SK-N-SH treated with all-trans-retinoic acid at 6 μM for 48 hours (cell line): ENCODE data around the gene ATAD3C.

ENCODE experiments used
- ATAC-seq: fragments of 200-7000 bp; cut with Tn5 transposase; 3 replicates; pipeline ENCODE4 v1.9.1; 2020; ENCODE audit warnings: mild to moderate bottlenecking, moderate library complexity
- ARNTL ChIP-seq: fragments of 450-650 bp; formaldehyde crosslinking; IDR thresholded peaks from 2 replicates; pipeline ENCODE4 v1.5.0; 2020; ENCODE audit warnings: low read depth, mild to moderate bottlenecking, moderate library complexity, borderline replicate concordance
- BACH2 ChIP-seq: fragments of 250-450 bp; sonication (Bioruptor Pico); IDR thresholded peaks from 2 replicates; pipeline ENCODE4 v1.9.0; 2021; ENCODE audit warnings: mild to moderate bottlenecking, borderline replicate concordance
- CSDC2 ChIP-seq: fragments of 250-450 bp; sonication (Bioruptor Pico); IDR thresholded peaks from 2 replicates; pipeline ENCODE4 v1.5.0; 2020; ENCODE audit warnings: mild to moderate bottlenecking, moderate library complexity
- GLIS3 ChIP-seq: fragments of 250-450 bp; sonication (Bioruptor Pico); IDR thresholded peaks from 2 replicates; pipeline ENCODE4 v1.5.0; 2020; ENCODE audit warnings: mild to moderate bottlenecking, moderate library complexity
- ISL1 ChIP-seq: fragments of 250-450 bp; sonication (Bioruptor Pico); IDR thresholded peaks from 2 replicates; pipeline ENCODE4 v2.1.2; 2022; ENCODE audit warnings: mild to moderate bottlenecking, moderate library complexity
- OSR1 ChIP-seq: fragments of 250-450 bp; sonication (Bioruptor Pico); IDR thresholded peaks from 2 replicates; pipeline ENCODE4 v1.8.0; 2022; ENCODE audit warnings: moderate library complexity, mild to moderate bottlenecking, inconsistent platforms
- PPARA ChIP-seq: fragments of 250-450 bp; sonication (Bioruptor Pico); IDR thresholded peaks from 2 replicates; pipeline ENCODE4 v1.5.0; 2020; ENCODE audit warnings: mild to moderate bottlenecking, borderline replicate concordance
- RARB ChIP-seq: fragments of 250-450 bp; sonication (Bioruptor Pico); IDR thresholded peaks from 2 replicates; pipeline ENCODE4 v1.8.0; 2021; ENCODE audit warnings: mild to moderate bottlenecking, moderate library complexity
- SNAI2 ChIP-seq: fragments of 250-450 bp; sonication (Bioruptor Pico); IDR thresholded peaks from 2 replicates; pipeline ENCODE4 v1.5.0; 2020; ENCODE audit warnings: mild to moderate bottlenecking, moderate library complexity
- TCF4 ChIP-seq: fragments of 250-450 bp; sonication (Bioruptor Pico); IDR thresholded peaks from 2 replicates; pipeline ENCODE4 v1.8.0; 2021; ENCODE audit warnings: mild to moderate bottlenecking, moderate library complexity, borderline replicate concordance
- TOX ChIP-seq: fragments of 250-450 bp; sonication (Bioruptor Pico); IDR thresholded peaks from 2 replicates; pipeline ENCODE4 v1.8.0; 2021; ENCODE audit warnings: mild to moderate bottlenecking, moderate library complexity, borderline replicate concordance
- TSHZ2 ChIP-seq: fragments of 250-450 bp; sonication (Bioruptor Pico); IDR thresholded peaks from 2 replicates; pipeline ENCODE4 v1.5.0; 2020; ENCODE audit warnings: mild to moderate bottlenecking, moderate library complexity
- ZC3H10 ChIP-seq: fragments of 250-450 bp; sonication (Bioruptor Pico); IDR thresholded peaks from 2 replicates; pipeline ENCODE4 v1.5.1; 2021; ENCODE audit warnings: mild to moderate bottlenecking, moderate library complexity
- ZFP30 ChIP-seq: fragments of 450-650 bp; formaldehyde crosslinking; IDR thresholded peaks from 2 replicates; pipeline ENCODE4 v1.5.0; 2022; ENCODE audit warnings: mild to moderate bottlenecking, moderate library complexity
- ZNF70 ChIP-seq: fragments of 450-650 bp; formaldehyde crosslinking; IDR thresholded peaks from 2 replicates; pipeline ENCODE4 v1.5.0; 2020; ENCODE audit warnings: mild to moderate bottlenecking, moderate library complexity
- ZNF8 ChIP-seq: fragments of 450-650 bp; formaldehyde crosslinking; IDR thresholded peaks from 2 replicates; pipeline ENCODE4 v1.5.0; 2020; ENCODE audit warnings: mild to moderate bottlenecking, moderate library complexity
- TF ChIP-seq, protein P1 (sequence below): fragments of 250-450 bp; sonication (Bioruptor Pico); IDR thresholded peaks from 2 replicates; pipeline ENCODE4 v1.8.0; 2020; ENCODE audit warnings: mild to moderate bottlenecking, moderate library complexity, borderline replicate concordance
- TF ChIP-seq, protein P2 (sequence below): fragments of 250-450 bp; sonication (Bioruptor Pico); IDR thresholded peaks from 2 replicates; pipeline ENCODE4 v1.5.1; 2021; ENCODE audit warnings: mild to moderate bottlenecking, moderate library complexity
- TF ChIP-seq, protein P3 (sequence below): fragments of 250-450 bp; sonication (Bioruptor Pico); IDR thresholded peaks from 2 replicates; pipeline ENCODE4 v1.5.1; 2020; ENCODE audit warnings: low read depth, mild to moderate bottlenecking, moderate library complexity

ATAD3C gene

DNA sequence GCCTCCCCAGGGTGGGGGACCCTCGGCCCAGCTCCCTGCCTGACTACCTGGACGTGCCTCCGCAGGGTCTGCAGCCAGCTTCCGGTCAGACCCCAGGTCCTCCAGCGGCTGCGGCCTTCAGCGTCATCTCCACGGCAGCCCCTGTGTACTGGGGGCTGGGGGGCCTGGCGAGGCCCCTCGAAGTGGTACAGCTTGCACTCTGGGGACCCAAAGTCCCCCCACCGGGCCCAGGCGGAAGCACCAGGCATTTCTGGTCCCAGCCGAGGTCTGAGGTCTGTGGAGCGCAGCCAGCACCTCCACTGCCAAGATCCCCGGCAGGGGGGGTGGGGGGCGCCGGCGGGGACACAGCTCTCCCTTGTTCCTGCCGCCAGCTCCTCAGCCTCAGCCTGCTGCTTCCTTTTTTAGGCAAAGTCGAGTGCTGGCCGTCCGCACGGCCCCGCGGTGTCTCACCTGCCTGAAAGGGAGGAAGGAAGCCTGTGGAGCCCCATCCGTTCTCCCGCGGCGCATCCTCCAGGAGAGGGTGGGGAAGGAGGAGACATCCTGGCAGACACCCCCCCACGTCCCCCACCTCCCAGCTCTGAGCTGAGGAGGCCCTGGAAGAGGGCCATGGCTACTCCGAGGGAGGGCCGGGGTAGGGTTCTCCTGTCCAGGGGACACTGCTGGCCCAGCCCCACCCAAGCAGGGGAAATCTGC lies 15.2 kb upstream of the ATAD3C start (continued):
- TF ChIP-seq, protein P1, sequence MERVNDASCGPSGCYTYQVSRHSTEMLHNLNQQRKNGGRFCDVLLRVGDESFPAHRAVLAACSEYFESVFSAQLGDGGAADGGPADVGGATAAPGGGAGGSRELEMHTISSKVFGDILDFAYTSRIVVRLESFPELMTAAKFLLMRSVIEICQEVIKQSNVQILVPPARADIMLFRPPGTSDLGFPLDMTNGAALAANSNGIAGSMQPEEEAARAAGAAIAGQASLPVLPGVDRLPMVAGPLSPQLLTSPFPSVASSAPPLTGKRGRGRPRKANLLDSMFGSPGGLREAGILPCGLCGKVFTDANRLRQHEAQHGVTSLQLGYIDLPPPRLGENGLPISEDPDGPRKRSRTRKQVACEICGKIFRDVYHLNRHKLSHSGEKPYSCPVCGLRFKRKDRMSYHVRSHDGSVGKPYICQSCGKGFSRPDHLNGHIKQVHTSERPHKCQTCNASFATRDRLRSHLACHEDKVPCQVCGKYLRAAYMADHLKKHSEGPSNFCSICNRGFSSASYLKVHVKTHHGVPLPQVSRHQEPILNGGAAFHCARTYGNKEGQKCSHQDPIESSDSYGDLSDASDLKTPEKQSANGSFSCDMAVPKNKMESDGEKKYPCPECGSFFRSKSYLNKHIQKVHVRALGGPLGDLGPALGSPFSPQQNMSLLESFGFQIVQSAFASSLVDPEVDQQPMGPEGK (CRISPR knock-in tag): no peak
- no peak for TF ChIP-seq PPARA

- TF ChIP-seq TOX (CRISPR knock-in tag) (no peak), ISL1 (CRISPR knock-in tag) (no peak), GLIS3 (no peak), ZC3H10 (CRISPR knock-in tag) (no peak), RARB (CRISPR knock-in tag) (no peak), SNAI2 (CRISPR knock-in tag) (no peak), TSHZ2 (CRISPR knock-in tag) (no peak)
- TF ChIP-seq, protein P2, sequence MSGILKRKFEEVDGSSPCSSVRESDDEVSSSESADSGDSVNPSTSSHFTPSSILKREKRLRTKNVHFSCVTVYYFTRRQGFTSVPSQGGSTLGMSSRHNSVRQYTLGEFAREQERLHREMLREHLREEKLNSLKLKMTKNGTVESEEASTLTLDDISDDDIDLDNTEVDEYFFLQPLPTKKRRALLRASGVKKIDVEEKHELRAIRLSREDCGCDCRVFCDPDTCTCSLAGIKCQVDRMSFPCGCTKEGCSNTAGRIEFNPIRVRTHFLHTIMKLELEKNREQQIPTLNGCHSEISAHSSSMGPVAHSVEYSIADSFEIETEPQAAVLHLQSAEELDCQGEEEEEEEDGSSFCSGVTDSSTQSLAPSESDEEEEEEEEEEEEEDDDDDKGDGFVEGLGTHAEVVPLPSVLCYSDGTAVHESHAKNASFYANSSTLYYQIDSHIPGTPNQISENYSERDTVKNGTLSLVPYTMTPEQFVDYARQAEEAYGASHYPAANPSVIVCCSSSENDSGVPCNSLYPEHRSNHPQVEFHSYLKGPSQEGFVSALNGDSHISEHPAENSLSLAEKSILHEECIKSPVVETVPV: no peak
- TF ChIP-seq, protein P3, sequence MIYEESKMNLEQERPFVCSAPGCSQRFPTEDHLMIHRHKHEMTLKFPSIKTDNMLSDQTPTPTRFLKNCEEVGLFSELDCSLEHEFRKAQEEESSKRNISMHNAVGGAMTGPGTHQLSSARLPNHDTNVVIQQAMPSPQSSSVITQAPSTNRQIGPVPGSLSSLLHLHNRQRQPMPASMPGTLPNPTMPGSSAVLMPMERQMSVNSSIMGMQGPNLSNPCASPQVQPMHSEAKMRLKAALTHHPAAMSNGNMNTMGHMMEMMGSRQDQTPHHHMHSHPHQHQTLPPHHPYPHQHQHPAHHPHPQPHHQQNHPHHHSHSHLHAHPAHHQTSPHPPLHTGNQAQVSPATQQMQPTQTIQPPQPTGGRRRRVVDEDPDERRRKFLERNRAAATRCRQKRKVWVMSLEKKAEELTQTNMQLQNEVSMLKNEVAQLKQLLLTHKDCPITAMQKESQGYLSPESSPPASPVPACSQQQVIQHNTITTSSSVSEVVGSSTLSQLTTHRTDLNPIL (CRISPR knock-in tag): no peak
- ATAC-seq: no peak
Measured at GRCh38 chr1:1434824-1435105, 14.7 kb upstream of the ATAD3C start.

DNA sequence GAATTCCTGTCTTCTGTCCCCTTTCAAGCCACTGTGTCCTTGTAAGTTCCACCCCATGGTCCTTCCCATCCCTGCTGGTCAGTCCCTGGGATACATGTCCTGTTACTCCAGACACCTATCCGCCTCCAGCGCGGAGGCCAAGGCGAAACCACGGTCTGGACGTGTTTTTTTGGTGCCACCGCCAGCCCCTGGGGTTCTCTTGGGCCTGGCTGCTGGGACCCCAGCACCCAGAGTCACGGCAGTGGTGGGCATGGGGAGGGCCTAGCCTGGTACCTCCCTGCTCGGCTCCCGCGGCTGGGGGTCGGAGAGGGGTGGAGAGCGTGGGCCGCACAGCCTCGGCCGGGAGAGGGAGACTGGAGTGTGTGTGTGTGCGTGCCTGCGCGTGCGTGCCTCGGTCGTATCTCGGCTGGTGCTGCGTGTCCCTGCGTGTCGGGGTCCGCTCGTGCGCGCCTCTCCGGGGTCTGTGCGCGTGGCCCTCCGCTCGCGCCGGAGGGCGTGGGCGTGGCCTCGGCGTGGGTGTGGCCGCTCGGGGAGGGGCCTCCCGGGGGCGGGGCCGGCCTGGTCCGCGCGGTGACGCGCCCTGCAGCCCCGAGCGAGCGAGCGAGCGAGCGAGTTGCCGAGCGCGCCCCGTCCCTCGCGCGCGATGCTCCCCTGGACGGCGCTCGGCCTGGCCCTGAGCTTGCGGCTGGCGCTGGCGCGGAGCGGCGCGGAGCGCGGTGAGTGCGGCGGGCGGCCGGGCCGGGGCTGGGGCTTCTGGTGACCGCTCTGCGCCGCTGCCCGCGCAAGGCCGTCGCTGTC lies 14.2 kb upstream of the ATAD3C start, which contains the start of gene VWA1:
TSS of gene VWA1 (plus strand) at position 585 of the 798 bp plus-strand sequence. CDS start at position 644, 59 bp downstream.
- peak; percentile 77 for ATAC-seq

More for the DNA sequence above, 14.2 kb upstream of the ATAD3C start, which contains the start of gene VWA1:
- TF ChIP-seq SNAI2 (CRISPR knock-in tag): no peak
- no peak for TF ChIP-seq ZFP30 (CRISPR knock-in tag)
- no peak for TF ChIP-seq TOX (CRISPR knock-in tag)
- TF ChIP-seq, protein P2: no peak
- no peak for TF ChIP-seq BACH2 (CRISPR knock-in tag)
- no peak for TF ChIP-seq TCF4 (CRISPR knock-in tag)
- TF ChIP-seq, protein P3 (CRISPR knock-in tag): no peak
- TF ChIP-seq PPARA: no peak
- no peak for TF ChIP-seq ZNF8
- TF ChIP-seq ARNTL (CRISPR knock-in tag): no peak
- TF ChIP-seq ZNF70: no peak
- no peak for TF ChIP-seq CSDC2 (CRISPR knock-in tag)
- no peak for TF ChIP-seq OSR1
- TF ChIP-seq ZC3H10 (CRISPR knock-in tag): no peak
- TF ChIP-seq, protein P1 (CRISPR knock-in tag): no peak
